HG03025 (cell line): ENCODE measurements around the gene PCDHGB5.
"Not testable (repeated sequence)": the region's sequence is repeated elsewhere in the genome, so short reads cannot be mapped to it uniquely, and the experiment has no call there.

Source experiments
- ATAC-seq: cut with Tn5 transposase; IDR thresholded peaks from one replicate; pipeline ENCODE4 v1.9.1; 2021; ENCODE audit warnings: mild to moderate bottlenecking, moderate library complexity; ENCODE audit not compliant: unreplicated experiment, low FRiP score

The PCDHGB5 gene

DNA sequence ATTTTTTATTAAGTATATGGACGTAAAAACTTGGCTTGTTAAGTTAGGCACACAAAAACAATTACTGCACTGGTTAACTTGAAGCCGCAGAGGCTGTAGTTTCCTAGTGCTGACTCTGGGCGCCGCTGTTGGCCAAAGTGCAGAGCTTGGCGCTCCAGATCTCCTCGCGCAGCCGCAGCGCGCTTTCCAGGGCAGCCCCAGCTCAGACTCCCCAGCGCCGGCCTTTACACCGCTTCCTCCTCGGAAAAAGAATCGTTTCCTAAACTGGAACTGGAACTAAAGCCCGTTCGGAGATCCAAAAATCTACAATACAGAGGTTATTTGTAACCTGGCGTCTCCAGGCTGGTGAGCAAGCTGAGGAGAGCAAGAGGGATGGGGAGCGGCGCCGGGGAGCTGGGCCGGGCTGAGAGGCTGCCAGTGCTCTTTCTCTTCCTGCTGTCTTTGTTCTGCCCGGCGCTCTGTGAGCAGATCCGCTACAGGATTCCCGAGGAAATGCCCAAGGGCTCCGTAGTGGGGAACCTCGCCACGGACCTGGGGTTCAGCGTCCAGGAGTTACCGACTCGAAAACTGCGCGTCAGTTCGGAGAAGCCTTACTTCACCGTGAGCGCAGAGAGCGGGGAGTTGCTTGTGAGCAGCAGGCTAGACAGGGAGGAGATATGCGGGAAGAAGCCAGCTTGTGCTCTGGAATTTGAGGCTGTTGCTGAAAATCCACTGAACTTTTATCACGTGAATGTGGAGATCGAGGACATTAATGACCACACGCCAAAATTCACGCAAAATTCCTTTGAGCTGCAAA lies at the start of gene PCDHGB5:
TSS of gene PCDHGB5 (plus strand) at position 192 of the 796 bp plus-strand sequence. CDS start at position 373, 181 bp downstream.
- not testable (repeated sequence) for ATAC-seq

DNA sequence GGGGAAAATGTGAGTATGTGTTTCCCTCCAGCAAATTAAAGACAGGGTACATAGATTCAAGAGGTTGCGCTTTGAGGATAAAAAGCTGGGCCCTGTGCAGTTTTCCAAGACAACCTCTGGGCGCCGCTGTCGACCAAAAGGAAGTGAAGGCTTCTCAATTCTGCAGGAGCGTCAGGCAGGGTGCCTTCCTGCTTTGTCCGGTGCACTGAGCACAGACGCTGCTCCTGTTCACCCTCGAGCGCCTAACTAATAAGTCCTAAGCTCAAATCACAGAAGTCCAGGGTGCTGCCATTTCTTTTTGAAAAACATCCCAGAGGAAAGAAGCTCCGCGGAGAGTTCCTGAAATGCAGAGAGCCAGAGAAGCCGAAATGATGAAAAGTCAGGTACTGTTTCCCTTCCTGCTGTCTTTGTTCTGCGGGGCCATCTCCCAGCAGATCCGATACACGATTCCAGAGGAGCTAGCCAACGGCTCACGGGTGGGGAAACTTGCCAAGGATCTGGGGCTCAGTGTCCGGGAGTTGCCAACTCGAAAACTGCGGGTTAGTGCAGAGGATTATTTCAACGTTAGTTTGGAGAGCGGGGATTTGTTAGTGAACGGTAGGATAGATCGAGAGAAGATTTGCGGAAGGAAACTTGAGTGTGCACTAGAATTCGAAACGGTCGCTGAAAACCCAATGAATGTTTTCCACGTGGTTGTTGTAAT lies 47.7 kb upstream of the PCDHGB5 start, which contains the start of gene PCDHGB1:
TSS of gene PCDHGB1 (plus strand) at position 183 of the 703 bp plus-strand sequence. CDS start at position 345, 162 bp downstream.
- ATAC-seq, result no peak

DNA sequence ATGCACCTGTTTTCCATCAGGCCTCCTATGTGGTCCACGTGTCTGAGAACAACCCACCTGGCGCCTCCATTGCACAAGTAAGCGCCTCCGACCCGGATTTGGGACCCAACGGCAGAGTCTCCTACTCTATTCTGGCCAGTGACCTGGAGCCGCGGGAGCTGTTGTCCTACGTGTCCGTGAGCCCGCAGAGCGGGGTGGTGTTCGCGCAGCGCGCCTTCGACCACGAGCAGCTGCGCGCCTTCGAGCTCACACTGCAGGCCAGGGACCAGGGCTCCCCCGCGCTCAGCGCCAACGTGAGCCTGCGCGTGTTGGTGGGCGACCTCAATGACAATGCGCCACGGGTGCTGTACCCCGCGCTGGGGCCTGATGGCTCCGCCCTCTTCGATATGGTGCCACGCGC lies 46.2 kb upstream of the PCDHGB5 start:
- ATAC-seq, result no peak

DNA sequence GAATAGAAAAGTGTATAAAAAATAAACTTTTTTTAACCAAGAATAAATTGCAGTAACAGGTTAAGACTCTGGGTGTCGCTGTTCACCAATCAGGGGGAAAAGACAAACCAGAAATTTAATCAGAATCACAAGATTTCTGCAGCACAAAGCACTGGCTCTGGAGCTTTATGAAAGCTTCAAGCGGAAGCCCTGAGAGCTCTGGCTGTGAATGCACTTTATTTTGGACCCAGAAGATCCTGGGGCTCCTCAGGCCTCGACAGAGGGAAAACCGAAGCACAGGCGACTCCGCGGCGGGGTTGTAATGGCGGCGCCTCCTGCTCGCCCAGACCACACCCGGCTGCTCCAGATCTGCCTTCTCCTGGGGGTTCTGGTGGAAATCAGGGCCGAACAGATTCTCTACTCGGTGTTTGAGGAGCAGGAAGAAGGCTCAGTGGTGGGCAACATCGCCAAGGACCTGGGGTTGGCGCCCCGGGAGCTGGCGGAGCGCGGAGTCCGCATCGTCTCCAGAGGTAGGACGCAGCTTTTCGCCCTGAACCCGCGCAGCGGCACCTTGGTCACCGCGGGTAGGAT lies 42.8 kb upstream of the PCDHGB5 start, which contains the start of gene PCDHGA4:
TSS of gene PCDHGA4 (plus strand) at position 122 of the 570 bp plus-strand sequence. CDS start at position 209, 87 bp downstream.
- ATAC-seq, result no peak

DNA sequence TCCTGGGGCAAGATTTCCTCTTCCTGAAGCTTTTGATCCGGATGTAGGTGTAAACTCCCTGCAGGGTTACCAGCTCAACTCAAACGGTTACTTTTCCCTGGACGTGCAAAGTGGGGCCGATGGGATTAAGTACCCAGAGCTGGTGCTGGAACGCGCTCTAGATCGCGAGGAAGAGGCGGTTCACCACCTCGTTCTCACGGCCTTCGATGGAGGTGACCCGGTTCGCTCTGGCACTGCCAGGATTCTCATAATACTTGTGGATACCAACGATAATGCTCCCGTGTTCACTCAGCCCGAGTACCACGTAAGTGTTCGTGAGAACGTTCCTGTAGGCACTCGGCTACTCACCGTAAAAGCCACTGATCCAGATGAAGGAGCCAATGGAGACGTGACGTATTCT lies 42.1 kb upstream of the PCDHGB5 start:
- no peak for ATAC-seq

DNA sequence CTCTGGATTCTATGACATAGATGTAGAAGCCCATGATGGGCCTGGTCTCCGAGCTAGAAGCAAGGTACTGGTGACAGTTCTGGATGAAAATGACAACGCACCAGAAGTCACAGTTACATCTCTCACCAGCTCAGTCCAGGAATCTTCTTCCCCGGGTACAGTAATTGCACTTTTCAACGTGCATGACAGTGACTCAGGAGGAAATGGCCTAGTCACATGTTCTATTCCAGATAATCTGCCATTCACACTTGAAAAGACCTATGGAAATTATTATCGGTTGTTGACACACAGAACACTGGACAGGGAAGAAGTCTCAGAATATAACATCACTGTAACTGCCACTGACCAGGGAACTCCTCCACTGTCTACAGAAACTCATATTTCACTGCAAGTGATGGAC lies 41.6 kb upstream of the PCDHGB5 start:
- no peak for ATAC-seq

DNA sequence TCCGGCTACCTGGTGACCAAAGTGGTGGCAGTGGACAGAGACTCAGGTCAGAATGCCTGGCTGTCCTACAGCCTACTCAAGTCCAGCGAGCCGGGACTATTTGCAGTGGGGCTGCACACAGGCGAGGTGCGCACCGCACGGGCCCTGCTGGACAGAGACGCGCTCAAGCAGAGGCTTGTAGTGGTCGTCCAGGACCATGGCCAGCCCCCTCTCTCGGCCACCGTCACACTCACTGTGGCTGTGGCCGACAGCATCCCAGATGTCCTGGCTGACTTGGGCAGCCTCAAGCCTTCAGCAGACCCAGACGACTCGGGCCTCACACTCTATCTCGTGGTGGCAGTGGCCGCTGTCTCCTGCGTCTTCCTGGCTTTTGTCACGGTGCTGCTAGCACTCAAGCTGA lies 40.8 kb upstream of the PCDHGB5 start:
- no peak for ATAC-seq

DNA sequence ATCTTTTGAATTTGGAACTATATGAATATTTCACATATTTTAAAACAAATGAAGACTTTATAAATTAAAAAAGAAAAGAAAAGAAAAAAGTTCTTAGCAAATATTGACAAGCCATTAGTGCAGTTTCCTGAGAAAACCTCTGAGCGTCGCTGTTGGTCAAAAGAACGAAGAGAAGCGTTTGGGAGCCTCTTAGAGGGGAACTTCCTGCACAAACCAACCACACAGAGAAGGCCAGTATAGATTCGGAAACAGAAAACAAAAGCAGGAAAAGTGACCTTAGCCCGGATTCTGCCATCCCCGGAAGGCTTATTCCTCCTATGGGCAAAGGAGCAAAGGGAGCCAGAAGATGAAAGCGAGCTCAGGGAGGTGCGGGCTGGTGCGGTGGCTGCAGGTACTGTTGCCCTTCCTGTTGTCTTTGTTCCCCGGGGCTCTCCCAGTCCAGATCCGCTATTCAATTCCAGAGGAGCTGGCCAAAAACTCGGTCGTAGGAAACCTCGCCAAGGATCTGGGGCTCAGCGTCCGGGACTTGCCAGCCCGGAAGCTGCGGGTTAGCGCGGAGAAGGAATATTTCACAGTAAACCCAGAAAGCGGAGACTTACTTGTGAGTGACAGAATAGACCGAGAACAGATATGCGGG lies 37.8 kb upstream of the PCDHGB5 start, which contains the start of gene PCDHGB2:
TSS of gene PCDHGB2 (plus strand) at position 205 of the 637 bp plus-strand sequence. CDS start at position 347, 142 bp downstream.
- no peak for ATAC-seq

DNA sequence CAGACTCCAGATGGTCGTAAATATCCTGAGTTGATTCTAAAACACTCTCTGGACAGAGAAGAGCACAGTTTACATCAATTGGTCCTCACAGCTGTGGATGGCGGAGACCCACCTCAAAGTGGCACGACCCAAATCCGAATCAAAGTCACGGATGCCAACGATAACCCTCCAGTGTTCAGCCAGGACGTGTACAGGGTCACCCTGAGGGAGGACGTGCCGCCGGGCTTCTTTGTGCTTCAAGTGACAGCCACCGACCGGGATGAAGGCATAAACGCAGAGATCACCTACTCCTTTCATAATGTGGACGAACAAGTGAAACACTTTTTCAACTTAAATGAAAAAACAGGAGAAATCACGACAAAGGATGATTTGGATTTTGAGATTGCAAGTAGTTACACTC lies 37.1 kb upstream of the PCDHGB5 start:
- ATAC-seq, result no peak

DNA sequence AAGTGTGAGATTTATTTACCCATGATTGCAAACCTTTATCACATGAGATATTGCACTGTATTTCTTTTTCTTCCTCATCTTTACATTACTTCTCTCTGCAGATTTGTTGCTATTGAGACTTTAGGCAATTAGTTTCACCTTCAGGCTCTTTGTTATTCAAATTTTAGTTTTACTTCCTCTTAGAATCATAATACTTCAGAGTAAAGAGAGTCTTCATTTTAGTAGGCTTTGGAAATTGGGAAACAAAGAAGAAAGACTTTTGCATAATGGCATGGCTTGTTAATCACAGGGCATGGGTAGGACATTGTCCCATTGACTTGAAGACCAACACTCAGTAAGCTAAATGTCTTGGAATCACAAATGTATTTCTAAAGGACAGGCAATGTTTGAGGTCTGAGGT lies 35.0 kb upstream of the PCDHGB5 start:
- ATAC-seq, result no peak

DNA sequence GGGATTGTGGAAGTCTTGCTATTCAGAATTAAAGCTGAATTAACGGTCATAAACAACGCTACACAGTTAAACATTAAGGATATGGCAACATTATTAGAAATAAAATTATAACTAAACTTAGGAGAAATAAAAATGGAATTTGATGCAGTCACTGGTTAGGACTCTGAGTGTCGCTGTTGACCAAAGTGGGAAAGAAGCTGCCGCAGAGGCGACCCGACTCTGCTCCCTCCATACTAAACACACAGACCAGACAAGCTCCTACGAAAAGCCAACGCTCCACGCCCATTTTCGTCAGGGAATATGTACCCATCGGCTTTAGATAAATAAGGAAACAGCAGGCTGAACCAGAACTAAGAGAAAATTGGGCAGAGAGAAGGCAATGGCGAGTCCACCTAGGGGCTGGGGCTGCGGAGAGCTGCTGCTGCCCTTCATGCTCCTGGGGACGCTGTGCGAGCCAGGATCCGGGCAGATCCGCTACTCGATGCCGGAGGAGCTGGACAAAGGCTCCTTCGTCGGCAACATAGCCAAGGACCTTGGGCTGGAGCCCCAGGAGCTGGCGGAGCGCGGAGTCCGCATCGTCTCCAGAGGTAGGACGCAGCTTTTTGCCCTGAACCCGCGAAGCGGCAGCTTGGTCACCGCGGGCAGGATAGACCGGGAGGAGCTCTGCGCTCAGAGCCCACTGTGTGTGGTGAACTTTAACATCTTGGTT lies 33.6 kb upstream of the PCDHGB5 start, which contains the start of gene PCDHGA5:
TSS of gene PCDHGA5 (plus strand) at position 211 of the 709 bp plus-strand sequence. CDS start at position 380, 169 bp downstream.
- ATAC-seq, result no peak

DNA sequence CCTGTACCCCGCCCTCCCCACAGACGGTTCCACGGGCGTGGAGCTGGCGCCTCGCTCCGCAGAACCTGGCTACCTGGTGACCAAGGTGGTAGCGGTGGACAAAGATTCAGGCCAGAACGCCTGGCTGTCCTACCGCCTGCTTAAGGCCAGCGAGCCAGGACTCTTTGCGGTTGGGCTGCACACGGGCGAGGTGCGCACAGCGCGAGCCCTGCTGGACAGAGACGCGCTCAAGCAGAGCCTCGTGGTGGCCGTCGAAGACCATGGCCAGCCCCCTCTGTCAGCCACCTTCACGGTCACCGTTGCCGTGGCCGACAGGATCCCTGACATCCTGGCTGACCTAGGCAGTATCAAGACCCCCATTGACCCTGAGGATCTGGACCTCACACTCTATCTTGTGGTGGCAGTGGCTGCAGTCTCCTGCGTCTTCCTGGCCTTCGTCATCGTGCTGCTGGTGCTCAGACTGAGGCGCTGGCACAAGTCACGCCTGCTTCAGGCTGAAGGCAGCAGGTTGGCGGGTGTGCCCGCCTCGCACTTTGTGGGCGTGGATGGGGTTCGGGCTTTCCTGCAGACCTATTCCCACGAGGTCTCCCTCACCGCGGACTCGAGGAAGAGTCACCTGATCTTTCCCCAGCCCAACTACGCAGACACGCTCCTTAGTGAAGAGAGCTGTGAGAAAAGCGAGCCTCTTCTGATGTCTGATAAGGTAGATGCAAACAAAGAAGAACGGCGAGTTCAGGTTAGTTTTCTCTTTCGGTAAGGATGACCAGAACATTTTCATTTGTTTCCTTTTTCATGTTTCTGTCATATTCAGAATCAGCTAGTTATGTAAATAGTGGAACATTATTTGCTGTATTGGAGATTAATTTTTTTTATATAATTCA lies 31.5 kb upstream of the PCDHGB5 start:
- no peak for ATAC-seq

DNA sequence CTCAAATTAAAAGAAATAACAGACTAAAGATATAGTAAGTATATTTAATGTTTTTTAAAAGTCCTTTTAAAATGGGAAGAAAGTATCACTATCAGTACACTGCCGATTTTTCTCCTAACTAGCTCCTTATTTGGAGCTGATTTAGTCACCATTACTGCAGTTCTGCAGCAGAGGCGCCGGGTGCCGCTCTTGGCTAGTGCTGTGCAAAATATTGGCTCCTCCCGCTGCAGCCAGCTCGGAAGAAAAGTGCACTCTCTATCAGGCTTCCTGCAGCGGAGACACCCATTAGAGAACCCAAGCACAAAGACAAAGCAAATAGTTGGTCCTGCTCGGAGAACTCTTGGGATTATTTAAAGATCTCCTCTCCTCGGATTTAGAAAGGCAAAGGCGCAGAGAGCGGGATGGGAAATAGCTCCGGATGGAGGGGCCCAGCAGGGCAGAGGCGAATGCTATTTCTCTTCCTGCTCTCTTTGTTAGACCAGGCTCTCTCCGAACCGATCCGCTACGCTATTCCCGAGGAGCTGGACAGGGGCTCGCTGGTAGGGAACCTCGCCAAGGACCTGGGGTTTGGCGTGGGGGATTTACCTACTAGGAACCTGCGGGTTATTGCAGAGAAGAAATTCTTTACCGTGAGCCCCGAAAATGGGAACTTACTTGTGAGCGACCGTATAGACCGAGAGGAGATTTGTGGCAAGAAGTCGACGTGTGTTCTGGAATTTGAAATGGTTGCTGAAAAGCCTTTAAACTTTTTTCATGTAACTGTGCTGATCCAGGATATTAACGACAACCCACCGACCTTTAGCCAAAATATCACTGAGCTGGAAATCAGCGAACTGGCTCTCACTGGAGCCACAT lies 27.5 kb upstream of the PCDHGB5 start, which contains the start of gene PCDHGB3:
TSS of gene PCDHGB3 (plus strand) at position 249 of the 855 bp plus-strand sequence. CDS start at position 402, 153 bp downstream.
- ATAC-seq, result peak; percentile 99

DNA sequence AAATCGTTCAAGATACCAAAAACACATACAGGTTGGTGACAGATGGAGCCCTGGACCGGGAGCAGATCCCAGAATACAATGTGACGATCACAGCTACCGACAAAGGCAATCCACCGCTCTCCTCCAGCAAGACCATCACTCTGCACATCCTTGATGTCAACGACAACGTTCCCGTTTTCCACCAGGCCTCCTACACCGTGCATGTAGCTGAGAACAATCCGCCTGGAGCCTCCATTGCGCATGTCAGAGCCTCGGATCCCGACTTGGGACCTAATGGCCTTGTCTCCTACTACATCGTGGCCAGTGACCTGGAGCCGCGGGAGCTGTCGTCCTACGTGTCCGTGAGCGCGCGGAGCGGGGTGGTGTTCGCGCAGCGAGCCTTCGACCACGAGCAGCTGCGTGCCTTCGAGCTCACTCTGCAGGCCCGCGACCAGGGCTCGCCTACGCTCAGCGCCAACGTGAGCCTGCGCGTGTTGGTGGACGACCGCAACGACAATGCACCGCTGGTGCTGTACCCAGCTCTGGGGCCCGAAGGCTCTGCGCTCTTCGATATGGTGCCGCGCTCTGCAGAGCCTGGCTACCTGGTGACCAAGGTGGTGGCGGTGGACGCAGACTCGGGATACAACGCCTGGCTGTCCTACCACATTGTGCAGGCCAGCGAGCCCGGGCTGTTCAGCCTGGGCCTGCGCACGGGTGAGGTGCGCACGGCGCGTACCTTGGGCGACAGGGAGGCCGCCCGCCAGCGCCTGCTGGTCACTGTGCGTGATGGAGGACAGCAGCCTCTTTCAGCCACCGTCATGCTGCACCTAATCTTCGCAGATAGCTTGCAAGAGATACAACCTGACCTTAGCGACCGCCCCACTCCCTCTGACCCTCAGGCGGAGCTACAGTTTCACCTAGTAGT lies 25.9 kb upstream of the PCDHGB5 start:
- no peak for ATAC-seq

DNA sequence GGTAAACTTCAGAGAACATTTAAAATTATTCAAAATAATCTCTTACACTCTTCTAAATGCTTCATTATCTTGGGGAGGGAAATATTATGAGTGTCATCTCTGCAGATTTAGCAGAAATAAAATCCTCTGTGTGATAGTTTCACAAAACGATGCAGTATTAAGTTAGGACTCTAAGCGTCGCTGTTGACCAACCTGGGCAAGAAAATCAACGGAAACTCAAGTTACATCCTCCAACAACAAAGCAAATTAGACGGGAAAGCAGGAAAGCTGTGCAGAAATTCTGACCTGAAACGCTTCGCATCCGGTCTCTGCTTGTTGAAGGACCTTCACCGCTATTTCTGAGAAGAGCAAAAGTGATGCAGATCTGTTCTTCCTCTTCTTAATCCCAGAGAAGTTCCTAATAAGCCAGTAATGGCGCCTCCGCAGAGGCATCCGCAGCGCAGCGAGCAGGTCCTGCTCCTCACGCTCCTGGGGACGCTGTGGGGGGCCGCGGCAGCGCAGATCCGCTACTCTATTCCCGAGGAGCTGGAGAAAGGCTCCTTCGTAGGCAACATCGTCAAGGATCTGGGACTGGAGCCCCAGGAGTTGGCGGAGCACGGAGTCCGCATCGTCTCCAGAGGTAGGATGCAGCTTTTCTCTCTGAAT lies 24.0 kb upstream of the PCDHGB5 start, which contains the start of gene PCDHGA6:
TSS of gene PCDHGA6 (plus strand) at position 219 of the 645 bp plus-strand sequence. CDS start at position 412, 193 bp downstream.
- no peak for ATAC-seq

DNA sequence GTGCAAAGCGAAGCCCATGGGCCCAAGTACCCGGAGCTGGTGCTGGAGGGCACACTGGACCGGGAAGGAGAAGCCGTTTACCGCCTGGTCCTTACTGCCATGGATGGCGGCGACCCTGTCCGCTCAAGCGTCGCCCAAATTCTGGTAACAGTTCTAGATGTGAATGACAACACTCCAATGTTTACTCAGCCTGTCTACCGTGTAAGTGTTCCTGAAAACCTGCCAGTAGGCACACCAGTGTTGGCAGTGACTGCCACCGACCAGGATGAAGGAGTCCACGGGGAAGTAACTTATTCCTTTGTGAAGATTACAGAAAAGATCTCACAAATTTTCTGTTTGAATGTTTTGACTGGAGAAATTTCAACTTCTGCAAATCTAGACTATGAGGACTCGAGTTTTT lies 23.1 kb upstream of the PCDHGB5 start:
- no peak for ATAC-seq
